Measurements from ENCODE around the gene RBM47. TPM values are rescaled to one million over a fixed set of nuclear protein-coding genes. Genes with fewer than 3 reads are reported as not detected.
A peak's percentile ranks its signal among the peaks of the same experiment; 100 is the strongest.

Gene RBM47
- total RNA-seq, 1 experiment from 2014 or later: 70.3 TPM

- Histone ChIP-seq H2AK5ac (ENCODE audit: insufficient read length, low read length) (no peak overlapping the region), H3K4me2 (ENCODE audit: insufficient read depth, insufficient read length, low read length) (no peak overlapping the region), H3K9me3 (ENCODE audit: control insufficient read depth, low read depth, low read length) (no peaks in the 10 kb centered on the region), H3K9ac (ENCODE audit: extremely low read depth, insufficient read length, low read length) (no peak overlapping the region), H3K23ac (ENCODE audit: insufficient read length, low read depth, low read length) (no peak overlapping the region), H2BK20ac (ENCODE audit: low read depth, low read length, poor library complexity, severe bottlenecking) (no peak overlapping the region), H2AFZ (ENCODE audit: low read length) (no peak overlapping the region), H3K14ac (ENCODE audit: insufficient read depth, low read length) (no peak overlapping the region), H2BK12ac (ENCODE audit: insufficient read length, low read depth, low read length) (no peak overlapping the region), H4K20me1 (ENCODE audit: control insufficient read depth, insufficient read depth, insufficient read length) (no peaks in the 10 kb centered on the region), H3K27ac (ENCODE audit: insufficient read length, low read depth, low read length) (peak overlapping the region; percentile 2), H3K27me3 (ENCODE audit: insufficient read depth, low read length) (no peaks in the 10 kb centered on the region), H3K79me2 (ENCODE audit: insufficient read depth, low read length) (peaks cover 57% of the 10 kb centered on the region; the same call in 1 of the 2 replicates), H3K4ac (ENCODE audit: low read depth, low read length) (no peak overlapping the region), H4K5ac (ENCODE audit: insufficient read length, low read depth, low read length) (no peak overlapping the region), H3K56ac (ENCODE audit: insufficient read length, low read depth, low read length) (no peak overlapping the region), H2BK15ac (ENCODE audit: low read depth, low read length) (no peak overlapping the region), H2BK5ac (ENCODE audit: insufficient read length, low read length) (no peak overlapping the region), H3K4me1 (ENCODE audit: insufficient read depth, low read length) (peaks cover 26% of the 10 kb centered on the region; the same call in 1 of the 2 replicates), H4K8ac (replicated peaks; ENCODE audit: insufficient read length, low read depth, low read length) (no peak overlapping the region), H3K18ac (ENCODE audit: insufficient read length, low read depth, low read length) (no peak overlapping the region), H3K79me1 (ENCODE audit: insufficient read depth, low read depth, low read length, poor library complexity, severe bottlenecking) (peaks cover 3% of the 10 kb centered on the region), H2BK120ac (ENCODE audit: low read depth, low read length, poor library complexity, severe bottlenecking) (no peak overlapping the region), H3T11ph (ENCODE audit: low read length) (no peak overlapping the region), H3K23me2 (ENCODE audit: insufficient read length, low read depth, low read length, poor library complexity, severe bottlenecking) (no peaks in the 10 kb centered on the region), H4K91ac (ENCODE audit: insufficient read length, low read depth, low read length) (no peak overlapping the region)
- Mint-ChIP-seq H3K27me3 (ENCODE audit: low read depth) (no peaks in the 10 kb centered on the region), H3K9me3 (no peaks in the 10 kb centered on the region; a peak in 1 of 5 replicates), H3K4me3 (no peak overlapping the region), H3K4me1 (peaks cover 41 to 50% of the 10 kb centered on the region in 2 experiments), H3K36me3 (ENCODE audit: insufficient read depth in 1 of 3, low read depth in 3 of 3) (peaks cover 9 to 32% (median 17%) of the 10 kb centered on the region in 3 experiments), H3K27ac (peak overlapping the region; percentile 22 to 90 (median 34); a peak in 6 of 7 replicates)
- DNase-seq: peak; percentile 52
- TF ChIP-seq, protein P1, sequence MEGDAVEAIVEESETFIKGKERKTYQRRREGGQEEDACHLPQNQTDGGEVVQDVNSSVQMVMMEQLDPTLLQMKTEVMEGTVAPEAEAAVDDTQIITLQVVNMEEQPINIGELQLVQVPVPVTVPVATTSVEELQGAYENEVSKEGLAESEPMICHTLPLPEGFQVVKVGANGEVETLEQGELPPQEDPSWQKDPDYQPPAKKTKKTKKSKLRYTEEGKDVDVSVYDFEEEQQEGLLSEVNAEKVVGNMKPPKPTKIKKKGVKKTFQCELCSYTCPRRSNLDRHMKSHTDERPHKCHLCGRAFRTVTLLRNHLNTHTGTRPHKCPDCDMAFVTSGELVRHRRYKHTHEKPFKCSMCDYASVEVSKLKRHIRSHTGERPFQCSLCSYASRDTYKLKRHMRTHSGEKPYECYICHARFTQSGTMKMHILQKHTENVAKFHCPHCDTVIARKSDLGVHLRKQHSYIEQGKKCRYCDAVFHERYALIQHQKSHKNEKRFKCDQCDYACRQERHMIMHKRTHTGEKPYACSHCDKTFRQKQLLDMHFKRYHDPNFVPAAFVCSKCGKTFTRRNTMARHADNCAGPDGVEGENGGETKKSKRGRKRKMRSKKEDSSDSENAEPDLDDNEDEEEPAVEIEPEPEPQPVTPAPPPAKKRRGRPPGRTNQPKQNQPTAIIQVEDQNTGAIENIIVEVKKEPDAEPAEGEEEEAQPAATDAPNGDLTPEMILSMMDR (conservative IDR thresholded peaks at IDR 0.05): no peak
- no CpG with 5 or more reads among the region's 13 CpGs for WGBS (ENCODE audit: extremely low coverage, insufficient read length, low lambda C conversion rate)
These were observed 7.8 kb downstream of the RBM47 start for GRCh38 chr4:40621592-40622512.

Data from H9 (cell line).